Stimulated activated effector memory CD8-positive, alpha-beta T cell treated with anti-CD3 and anti-CD28 coated beads, Interleukin-12 subunit alpha, Interleukin-12 subunit beta, amount 100 ng/mL, for 72 hours (primary cell): ENCODE results near the gene UTS2R.
"Not testable (repeated sequence)": the region's sequence is repeated elsewhere in the genome, so short reads cannot be mapped to it uniquely, and the experiment has no call there.

ENCODE experiments used
- ATAC-seq: fragments of 150-1000 bp; cut with Tn5 transposase; 2 replicates; pipeline ENCODE4 v1.10.0; 2021
- DNase-seq, 2 donors: peaks; one replicate each; pipeline ENCODE4 v3.0.0; 2021 to 2022; ENCODE audit warnings: low spot score in 2 of 2
- H3K27ac Mint-ChIP-seq: one replicate; pipeline ENCODE4 v1.8.0; 2022; ENCODE audit warnings: mild to moderate bottlenecking, mixed read lengths
- H3K36me3 Mint-ChIP-seq: one replicate; pipeline ENCODE4 v1.8.0; 2022; ENCODE audit warnings: mild to moderate bottlenecking, mixed read lengths
- H3K4me1 Mint-ChIP-seq: one replicate; pipeline ENCODE4 v1.8.0; 2022; ENCODE audit warnings: mixed read lengths
- H3K4me3 Mint-ChIP-seq: one replicate; pipeline ENCODE4 v1.8.0; 2022; ENCODE audit warnings: mild to moderate bottlenecking, mixed read lengths
- H3K9me3 Mint-ChIP-seq: one replicate; pipeline ENCODE4 v1.8.0; 2022; ENCODE audit warnings: mixed read lengths

The UTS2R gene

DNA sequence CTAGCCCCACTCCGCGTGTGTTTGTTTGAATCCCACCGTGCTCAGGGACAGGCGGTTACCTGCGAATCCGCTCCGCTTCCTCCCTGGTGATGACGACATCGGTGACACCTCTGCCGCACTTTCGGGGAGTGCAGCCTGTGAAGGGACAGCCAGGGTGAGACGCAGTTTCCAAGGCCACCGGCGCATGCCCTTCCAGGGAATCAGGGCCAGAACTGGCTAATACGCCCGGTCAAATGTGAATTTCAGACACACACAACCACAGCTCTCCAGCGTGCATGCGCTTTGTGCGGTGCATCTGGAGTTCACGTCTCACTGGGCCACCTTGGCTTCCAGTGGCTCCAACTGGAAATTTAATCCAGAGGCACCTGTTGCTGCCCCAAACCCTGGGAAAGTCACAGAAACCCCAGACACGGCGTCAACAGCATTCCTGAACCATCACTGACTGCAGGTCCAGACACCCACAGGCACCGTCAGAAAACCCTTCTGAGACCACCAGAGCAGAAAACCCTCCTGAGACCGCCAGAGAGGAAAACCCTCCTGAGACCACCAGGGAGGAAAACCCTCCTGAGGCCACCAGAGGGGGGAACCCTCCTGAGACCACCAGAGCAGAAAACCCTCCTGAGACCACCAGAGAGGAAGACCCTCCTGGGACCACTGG, 40.0 kb downstream of the UTS2R start:
- no peak for ATAC-seq
- no peak overlapping the region for H3K27ac Mint-ChIP-seq
- peaks cover 23% of the 10 kb centered on the region for H3K4me1 Mint-ChIP-seq
- peaks cover 46% of the 10 kb centered on the region for H3K36me3 Mint-ChIP-seq
- DNase-seq: no peak
- H3K4me3 Mint-ChIP-seq: no peak overlapping the region
- H3K9me3 Mint-ChIP-seq: no peaks in the 10 kb centered on the region

DNA sequence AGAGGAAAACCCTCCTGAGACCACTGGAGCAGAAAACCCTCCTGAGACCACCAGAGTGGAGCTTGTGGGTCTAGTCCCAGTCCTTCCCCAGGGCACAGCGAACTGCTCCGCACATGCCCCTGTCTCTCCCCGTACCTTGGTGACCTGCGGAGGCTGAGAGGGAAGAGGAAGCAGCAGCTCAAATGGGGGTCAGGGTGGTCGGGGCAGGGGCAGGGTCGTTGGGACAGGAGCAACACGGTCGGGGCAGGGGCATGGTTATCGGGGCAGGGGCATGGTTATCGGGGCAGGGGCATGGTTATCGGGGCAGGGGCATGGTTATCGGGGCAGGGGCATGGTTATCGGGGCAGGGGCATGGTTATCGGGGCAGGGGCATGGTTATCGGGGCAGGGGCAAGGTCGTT, 40.5 kb downstream of the UTS2R start:
- Mint-ChIP-seq H3K36me3 (peaks cover 45% of the 10 kb centered on the region), H3K4me1 (peaks cover 23% of the 10 kb centered on the region)
- H3K9me3 Mint-ChIP-seq, ATAC-seq, H3K4me3 Mint-ChIP-seq, H3K27ac Mint-ChIP-seq, DNase-seq: not testable (repeated sequence)

DNA sequence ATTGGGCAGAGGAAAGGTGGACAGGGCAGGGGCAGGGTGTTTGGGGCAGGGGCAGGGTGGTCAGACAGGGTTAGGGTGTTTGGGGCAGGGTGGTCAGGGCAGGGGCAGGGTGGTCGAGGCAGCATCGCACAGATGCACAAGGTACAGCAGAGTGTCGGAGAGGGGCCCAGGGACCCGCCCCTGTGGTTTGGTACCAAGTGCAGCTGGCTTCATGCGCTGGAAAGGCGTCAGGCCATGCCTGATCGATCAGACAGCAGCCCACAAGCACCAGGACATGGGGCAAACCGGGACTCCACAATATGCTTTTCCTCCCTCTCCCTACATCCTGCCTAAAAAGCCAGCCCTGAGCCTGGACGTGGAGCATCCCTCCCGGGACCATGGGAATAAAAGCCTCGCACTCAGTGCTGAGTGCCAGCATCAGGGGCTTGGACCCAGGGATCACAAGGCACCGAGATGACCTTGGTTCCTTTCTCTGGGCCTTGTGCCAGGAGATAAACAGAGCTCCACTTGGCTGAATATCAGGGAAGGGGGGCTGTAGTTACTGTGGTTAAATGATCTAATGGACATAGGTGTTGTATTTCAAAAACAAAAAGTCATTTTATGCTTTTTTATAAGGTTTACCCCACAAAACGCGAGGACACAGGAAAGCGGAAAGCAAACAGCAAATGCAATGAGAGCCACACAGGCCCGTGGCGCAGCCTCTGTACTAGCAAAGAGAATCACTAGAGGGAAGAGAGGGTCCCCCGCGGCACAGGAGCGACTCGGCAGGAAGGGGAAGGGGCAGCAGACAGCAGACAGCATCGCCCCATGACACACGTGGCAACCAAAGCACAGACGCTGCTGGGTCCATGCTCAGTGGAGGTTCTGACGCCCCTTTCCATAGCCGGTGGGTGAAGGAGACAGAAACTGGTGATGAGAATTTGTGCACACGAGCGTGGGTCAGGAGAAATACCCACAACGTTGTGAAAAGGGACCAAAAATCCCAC, 41.3 kb downstream of the UTS2R start:
- DNase-seq: no peak
- Mint-ChIP-seq H3K4me3 (no peak overlapping the region), H3K4me1 (peaks cover 16% of the 10 kb centered on the region), H3K27ac (no peak overlapping the region), H3K9me3 (no peaks in the 10 kb centered on the region), H3K36me3 (peaks cover 44% of the 10 kb centered on the region)
- no peak for ATAC-seq

DNA sequence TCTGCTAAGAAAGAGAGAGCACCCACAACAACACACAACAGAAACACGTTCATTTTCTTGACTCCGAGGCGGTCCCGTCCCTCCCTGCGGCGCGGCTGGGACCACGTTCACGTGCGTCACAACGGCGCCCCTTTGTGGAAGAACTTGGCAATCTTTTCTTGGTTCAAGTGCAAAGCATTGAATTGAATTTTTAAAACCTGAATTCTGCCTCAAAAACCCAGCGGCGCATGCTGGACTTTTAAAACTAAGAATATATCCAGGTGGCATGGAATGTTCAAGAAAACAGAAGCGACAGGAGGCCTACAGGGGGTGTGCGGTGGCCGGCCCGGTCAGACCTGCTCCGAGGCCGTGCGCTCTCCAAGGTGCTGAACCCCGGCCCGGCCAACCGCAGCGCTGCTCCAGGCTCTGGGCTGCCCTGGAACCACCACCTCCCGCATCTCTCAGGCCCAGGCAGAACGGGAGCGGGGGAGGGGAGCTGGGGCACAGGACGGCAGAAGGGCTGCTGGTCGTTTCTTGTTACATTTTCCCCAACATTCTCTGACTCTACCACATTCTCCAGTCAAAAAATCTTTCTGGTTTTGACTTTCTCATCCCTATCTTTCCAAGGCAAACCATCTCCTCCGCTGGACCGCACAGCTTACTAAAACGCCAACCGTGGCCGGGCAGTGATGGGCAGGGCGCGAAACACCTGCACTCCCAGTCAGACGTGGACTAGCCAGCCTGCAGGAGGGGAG, 43.1 kb downstream of the UTS2R start:
- peaks cover 35% of the 10 kb centered on the region for H3K36me3 Mint-ChIP-seq
- no peak overlapping the region for H3K4me3 Mint-ChIP-seq
- ATAC-seq: peak; percentile 46
- H3K4me1 Mint-ChIP-seq: peaks cover 18% of the 10 kb centered on the region
- no peaks in the 10 kb centered on the region for H3K9me3 Mint-ChIP-seq
- H3K27ac Mint-ChIP-seq: no peak overlapping the region
- peak; percentile 50 to 83 for DNase-seq

DNA sequence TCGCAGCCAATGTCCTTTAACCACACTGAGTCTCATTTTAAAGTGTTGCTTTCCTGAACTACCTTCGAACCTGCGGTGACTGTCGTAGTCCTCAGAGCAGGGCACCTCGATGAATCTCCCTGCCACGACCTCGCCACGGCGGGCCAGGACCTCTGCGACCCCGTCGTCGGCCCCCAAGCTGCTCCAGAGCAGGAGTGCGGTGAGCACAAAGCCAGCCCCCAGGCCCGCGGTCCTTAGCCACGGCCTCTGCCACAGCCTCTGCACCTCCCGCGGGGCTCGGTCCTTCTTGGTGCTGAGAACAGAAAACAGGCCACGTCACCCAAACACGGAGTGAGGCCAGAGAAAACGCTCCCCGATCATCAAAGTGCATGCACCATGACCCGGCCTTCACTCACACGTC, 43.8 kb downstream of the UTS2R start:
- ATAC-seq (no peak), DNase-seq (no peak)
- H3K9me3 Mint-ChIP-seq: no peaks in the 10 kb centered on the region
- peaks cover 24% of the 10 kb centered on the region for H3K4me1 Mint-ChIP-seq
- H3K27ac Mint-ChIP-seq: no peak overlapping the region
- H3K4me3 Mint-ChIP-seq: no peak overlapping the region
- H3K36me3 Mint-ChIP-seq: peaks cover 41% of the 10 kb centered on the region

DNA sequence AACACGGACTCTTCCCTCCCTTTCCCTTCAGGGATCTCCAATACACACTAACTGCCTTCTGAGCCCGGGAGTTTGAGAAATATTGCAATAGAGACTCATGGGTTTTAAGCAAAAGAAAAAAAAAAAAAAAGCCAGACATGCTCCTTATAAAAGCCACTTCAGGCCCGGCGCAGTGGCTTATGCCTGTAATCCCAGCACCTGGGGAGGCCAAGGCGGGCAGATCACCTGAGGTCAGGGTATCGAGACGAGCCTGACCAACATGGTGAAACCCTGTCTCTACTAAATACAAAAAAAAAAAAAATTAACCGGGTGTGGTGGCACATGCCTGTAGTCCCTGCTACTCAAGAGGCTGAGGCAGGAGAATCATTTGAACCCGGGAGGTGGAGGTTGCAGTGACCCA, 44.2 kb downstream of the UTS2R start:
- H3K36me3 Mint-ChIP-seq: peaks cover 45% of the 10 kb centered on the region
- no peak for ATAC-seq
- H3K4me1 Mint-ChIP-seq: peaks cover 24% of the 10 kb centered on the region
- DNase-seq: no peak
- H3K27ac Mint-ChIP-seq: no peak overlapping the region
- H3K4me3 Mint-ChIP-seq: no peak overlapping the region
- no peaks in the 10 kb centered on the region for H3K9me3 Mint-ChIP-seq

DNA sequence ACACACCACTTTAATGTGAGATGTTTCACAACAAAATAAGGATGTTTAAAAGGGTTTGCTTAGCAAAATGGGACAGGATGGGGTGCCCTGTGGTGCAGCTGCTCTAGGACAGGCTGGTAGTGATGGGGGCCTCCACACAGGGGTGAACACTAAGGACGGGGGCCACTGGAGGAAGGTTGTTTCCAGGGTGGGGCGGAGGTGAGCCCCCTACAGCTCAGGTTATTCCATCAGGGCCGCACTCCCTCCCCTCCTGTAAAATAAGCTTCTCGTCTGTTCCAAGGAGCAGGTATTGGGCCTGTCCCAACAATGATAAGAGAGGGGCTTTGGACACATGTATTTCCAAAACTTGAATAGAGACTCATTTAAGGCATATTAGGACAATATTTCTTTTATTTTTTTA, 44.7 kb downstream of the UTS2R start:
- DNase-seq (no peak), ATAC-seq (no peak)
- peaks cover 50% of the 10 kb centered on the region for H3K36me3 Mint-ChIP-seq
- H3K4me3 Mint-ChIP-seq: no peak overlapping the region
- H3K4me1 Mint-ChIP-seq: peaks cover 24% of the 10 kb centered on the region
- no peaks in the 10 kb centered on the region for H3K9me3 Mint-ChIP-seq
- no peak overlapping the region for H3K27ac Mint-ChIP-seq

DNA sequence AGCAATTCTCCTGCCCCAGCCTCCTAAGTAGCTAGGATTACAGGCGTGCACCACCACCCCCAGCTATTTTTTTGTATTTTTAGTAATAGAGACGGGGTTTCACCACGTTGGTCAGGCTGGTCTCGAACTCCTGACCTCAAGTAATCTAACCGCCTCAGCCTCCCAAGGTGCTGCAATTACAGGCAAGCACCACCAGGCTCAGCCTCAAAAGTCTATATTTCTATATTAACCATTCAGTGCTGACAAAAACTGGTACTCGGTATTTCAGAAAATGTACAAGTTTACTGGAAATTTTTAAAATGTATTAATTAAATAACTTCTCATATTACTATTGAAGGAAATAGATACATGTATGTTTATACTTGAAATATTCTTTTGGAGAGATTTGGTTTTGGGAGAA, 45.2 kb downstream of the UTS2R start:
- Mint-ChIP-seq H3K4me3 (no peak overlapping the region), H3K36me3 (peaks cover 55% of the 10 kb centered on the region), H3K27ac (no peak overlapping the region), H3K4me1 (peaks cover 24% of the 10 kb centered on the region), H3K9me3 (no peaks in the 10 kb centered on the region)
- no peak for ATAC-seq
- no peak for DNase-seq

DNA sequence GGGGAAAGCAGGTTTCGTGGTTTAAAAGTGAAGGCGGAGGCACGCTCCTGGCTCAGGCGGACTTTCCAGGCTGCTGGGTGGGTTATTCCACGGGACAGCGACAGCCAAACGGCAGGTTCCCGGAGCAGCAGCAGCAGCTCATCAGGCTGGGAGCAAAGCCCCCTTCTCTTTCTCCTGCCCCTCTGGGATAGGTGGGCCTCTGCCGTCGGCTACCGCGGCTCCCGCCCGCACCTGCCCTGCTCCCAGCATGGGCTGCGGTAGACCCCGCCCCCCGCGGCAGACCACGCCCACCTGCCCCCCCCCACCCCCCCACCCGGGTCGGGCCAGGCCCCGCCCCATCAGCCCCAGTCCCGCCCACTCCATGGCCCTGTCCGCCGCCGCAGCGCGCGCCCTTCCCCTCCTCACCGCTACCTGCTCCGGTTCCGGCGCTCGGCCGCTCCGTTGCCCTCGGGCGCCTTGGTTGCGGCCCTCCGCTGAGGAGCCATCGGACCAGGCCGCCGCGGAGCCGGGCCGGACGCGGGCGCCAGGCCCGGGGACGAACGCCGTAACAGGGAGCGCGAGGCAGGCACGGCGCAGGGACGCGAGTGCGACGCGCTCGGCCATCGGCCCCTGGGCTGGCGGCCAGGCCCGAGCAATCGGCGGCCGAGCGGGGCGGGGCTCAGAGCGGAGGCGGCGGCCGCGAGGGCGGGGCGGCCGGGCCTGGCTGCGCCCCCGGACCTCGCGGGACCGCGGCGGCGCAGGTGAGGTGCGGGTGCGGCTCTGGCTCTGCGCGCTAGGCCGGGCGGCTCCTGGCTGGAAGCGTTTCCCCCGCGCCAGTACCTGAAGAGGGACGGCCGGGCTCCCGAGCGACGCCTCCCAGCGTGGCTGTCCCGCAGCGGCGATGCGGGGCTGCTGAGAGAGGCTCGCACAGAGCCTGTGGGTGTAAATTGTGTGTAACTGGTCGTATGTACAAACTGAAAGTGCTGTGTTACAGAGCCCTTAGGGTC, 46.7 kb downstream of the UTS2R start, which contains the start of the genes HEXD and OGFOD3:
HEXD (plus strand) TSS at position 347 of the 986 bp plus-strand sequence. CDS start 1,453 bp downstream, outside the sequence.
OGFOD3 (minus strand) TSS at position 586 of the 986 bp plus-strand sequence; CDS start at position 485, 101 bp downstream.
- Mint-ChIP-seq H3K27ac (peak within 1 kb of the TSS; percentile 50), H3K9me3 (no peaks in the 10 kb centered on the region), H3K4me3 (peak within 1 kb of the TSS; percentile 67), H3K36me3 (peaks cover 58% of the 10 kb centered on the region), H3K4me1 (peaks cover 24% of the 10 kb centered on the region)
- DNase-seq (peak; percentile 88 to 95), ATAC-seq (peak; percentile 94)

DNA sequence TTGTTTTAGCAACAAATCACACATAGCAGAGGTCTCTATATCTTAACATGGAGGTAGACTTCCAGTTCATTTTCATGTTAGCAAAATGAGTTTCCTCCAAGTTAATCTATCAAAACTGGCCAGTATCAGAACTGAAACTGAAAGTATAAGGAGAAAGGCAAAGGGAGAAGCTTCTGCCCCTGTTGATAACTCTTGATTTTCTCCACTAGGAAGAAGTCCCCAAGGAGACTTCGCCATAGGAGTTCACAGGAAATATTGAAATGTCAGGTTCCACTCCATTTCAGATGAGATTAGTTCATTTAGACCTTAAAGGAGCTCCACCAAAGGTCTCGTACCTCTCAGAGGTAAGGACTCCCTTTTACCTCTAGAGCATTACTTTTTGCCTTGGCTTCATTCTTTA, 48.0 kb downstream of the UTS2R start:
- DNase-seq (no peak), ATAC-seq (no peak)
- Mint-ChIP-seq H3K9me3 (no peaks in the 10 kb centered on the region), H3K4me1 (peaks cover 23% of the 10 kb centered on the region), H3K27ac (peak overlapping the region; percentile 50), H3K36me3 (peaks cover 47% of the 10 kb centered on the region), H3K4me3 (peak overlapping the region; percentile 67)

DNA sequence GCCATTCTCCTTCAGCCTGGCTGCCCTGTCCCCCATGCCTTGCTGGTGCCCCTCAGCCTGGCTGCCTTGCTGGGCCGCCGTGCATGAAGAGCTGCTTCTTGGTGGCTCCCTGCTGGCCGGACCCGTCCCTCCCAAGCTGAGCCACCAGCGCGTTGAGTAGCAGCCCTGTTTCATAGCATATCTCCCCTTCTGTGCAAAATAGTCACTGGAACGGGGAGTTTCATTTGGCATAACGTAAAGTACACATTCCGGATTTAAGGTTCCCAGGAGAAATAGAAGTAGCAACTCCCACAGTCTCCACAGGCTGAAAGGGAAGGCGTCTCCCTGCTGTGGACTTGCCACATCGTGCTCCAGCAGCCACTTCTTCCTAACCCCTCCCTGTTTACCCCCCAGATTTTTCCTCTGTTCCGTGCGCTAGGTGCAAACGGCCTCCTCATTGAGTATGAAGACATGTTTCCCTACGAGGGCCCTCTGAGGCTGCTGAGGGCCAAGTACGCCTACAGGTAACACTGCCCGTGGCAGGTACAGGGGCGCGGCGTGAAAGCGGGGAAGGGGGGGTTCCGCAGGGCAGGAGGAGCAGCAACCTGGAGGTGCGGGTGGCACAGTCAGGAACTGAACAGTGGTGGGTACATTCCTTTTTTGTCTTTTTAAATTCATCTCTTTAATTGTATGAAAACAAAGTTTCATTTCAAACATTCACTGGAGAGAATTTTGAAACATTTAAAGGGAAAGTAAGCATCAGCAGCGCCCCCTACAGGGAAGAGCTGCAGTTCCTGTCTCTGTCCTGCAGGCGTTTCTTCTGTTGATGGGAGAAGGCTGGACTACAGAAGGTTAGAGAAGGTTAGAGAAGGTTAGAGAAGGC, 52.7 kb downstream of the UTS2R start:
- DNase-seq: peak; percentile 44 to 77
- Mint-ChIP-seq H3K27ac (peak overlapping the region; percentile 15), H3K36me3 (peaks cover 48% of the 10 kb centered on the region), H3K9me3 (no peaks in the 10 kb centered on the region), H3K4me3 (no peak overlapping the region), H3K4me1 (peaks cover 23% of the 10 kb centered on the region)
- peak; percentile 63 for ATAC-seq

DNA sequence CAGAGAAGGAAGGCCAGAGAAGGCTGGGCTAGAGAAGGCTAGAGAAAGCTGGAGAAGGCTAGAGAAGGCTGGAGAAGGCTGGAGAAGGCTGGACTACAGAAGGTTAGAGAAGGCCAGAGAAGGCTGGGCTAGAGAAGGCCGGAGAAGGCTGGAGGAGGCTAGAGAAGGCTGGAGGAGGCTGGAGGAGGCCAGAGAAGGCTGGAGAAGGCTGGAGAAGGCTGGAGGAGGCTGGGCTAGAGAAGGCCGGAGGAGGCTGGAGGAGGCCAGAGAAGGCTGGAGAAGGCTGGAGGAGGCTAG, 53.2 kb downstream of the UTS2R start:
- ATAC-seq (no peak), DNase-seq (no peak)
- no peak overlapping the region for H3K4me3 Mint-ChIP-seq
- H3K4me1 Mint-ChIP-seq: peaks cover 26% of the 10 kb centered on the region
- H3K36me3 Mint-ChIP-seq: peaks cover 46% of the 10 kb centered on the region
- peak overlapping the region; percentile 15 for H3K27ac Mint-ChIP-seq
- no peaks in the 10 kb centered on the region for H3K9me3 Mint-ChIP-seq
